ENCODE results near the gene CCL2. TPM values are rescaled to one million over a fixed set of nuclear protein-coding genes. Genes with fewer than 3 reads are reported as not detected.

The CCL2 gene
- polyA plus RNA-seq, 4 donors = 14.2 to 95.7 (median 20.2) TPM

DNA sequence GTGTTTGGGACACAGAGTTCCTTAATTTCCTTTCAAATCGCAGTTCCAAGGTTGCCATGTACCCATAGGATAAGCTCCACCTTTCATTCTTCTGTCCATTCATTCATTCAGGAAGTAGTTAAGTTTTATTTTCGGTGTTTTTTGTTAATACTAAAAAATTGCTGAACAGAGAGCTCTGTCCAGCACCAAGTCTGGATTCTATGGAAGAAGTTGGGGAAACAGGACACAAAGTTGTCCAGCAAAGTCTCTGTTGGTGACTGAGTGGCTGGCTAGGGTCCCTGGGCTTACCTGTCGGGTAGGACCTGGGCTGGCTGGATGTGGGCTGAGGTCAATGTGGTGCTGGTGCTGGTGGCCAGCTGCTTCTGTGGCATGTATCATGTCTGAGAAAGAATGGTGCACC lies 17.6 kb upstream of the CCL2 start:
- DNase-seq (ENCODE audit: low read depth in 4 of 4, low spot score in 3 of 4) = no peak

- no peak for DNase-seq (ENCODE audit: low read depth in 4 of 4, low spot score in 3 of 4)
Observed at GRCh38 chr17:34241062-34241461, 14.0 kb upstream of the CCL2 start.

DNA sequence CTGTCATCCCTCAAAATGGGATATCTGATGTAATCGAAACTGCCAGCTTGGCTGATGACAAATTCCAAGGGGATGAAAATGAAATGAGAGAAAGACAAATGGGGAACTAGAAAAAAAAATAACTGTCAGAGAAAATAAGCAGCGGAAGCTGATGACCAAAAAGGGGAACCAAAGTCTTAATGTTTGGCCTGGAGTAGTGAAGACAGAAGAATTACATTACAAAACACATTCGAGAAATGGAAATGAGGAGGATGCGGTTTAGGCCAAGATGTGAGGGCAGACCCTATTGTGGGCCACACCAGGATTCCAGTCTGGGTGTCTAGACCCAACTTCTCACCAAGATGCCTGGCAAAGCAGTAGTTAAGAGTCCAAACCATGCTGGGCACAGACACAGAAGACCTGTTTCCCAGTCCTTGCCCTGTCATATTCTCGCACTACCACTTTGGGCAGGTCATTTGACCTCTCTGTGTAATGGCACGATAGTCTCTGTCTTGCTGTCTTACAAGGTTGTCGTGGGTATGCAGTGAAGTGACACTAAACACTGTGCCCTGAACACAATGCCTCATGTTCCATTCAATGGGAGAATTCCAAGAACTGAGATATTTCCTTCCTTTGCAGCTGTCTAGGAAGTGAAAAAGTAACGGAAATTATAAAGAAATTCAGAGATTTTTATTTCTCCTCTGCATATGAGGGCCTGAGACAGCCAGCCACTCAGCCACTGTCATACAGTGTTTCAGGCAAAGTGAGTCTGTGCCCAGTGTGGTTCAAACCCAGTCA lies 12.3 kb upstream of the CCL2 start:
- DNase-seq (ENCODE audit: low read depth in 4 of 4, low spot score in 3 of 4) = no peak

DNA sequence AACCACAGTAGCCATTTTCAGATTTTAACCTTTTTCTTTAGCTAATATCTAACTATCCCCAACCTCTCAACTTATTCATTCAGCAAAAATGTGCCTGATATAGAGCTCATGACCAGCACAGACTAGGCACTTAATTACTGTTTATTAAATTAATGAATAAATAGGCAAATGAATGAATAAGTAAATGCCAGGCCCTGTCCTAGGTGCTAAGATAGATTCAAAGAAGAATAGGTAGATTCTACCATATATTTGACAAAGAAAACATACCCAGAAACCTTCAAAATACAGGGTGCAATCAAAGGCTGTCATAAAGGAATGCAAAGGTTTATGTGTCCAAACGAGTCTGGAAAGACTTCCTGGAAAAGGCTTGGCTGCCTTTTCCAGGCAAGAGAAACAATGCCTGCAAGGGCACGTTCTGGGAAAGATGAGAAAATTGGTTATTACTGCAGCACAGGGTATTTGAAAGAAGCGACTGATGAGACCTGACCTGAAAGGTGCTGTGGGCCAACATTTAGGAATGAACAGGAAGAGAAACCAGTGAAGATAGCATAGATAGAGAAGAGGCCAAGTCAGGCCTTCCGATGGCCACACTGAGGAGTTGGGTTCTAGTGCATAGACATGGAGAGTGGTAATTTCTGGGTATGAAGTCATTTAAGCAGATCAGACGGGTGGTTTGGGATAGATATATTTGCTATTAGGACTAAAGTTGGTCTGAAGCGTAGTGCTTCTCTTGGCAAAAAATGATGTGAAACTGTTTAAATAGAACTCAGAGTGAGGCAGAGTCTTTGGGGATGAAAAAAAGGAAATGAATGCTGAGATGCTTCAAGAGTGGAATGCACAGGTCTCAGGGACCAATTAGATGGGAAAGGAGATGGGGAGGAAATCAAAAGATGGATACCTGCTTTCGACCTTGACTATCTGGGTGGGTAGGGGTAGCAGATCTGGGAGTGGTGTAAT lies 11.4 kb upstream of the CCL2 start:
- no peak for DNase-seq (ENCODE audit: low read depth in 4 of 4, low spot score in 3 of 4)

- DNase-seq (ENCODE audit: low read depth in 4 of 4, low spot score in 3 of 4) = no peak
Observed at GRCh38 chr17:34245351-34245905, 9.7 kb upstream of the CCL2 start.

DNA sequence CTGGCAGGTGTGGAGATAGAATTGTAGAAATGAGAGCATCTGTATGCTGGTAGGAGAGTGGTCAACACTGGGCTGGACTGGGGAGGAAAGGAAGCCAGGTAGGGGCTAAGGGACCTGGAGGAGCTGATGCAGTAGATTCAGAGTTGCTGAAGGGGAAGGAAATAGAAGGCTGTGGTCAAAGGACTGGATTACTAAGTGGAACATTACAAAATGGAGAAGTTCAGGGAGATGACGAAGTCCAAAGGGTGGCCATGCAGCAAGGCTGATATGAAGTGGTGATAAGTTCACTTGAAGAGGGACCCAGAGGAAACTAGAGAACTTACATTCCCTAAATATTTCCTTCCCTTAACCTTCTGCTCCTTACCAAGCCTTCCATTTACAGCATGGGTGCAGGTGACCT lies 8.6 kb upstream of the CCL2 start:
- no peak for DNase-seq (ENCODE audit: low read depth in 4 of 4, low spot score in 3 of 4)

GRCh38 chr17:34246881-34247280 lies 8.2 kb upstream of the CCL2 start:
- DNase-seq (ENCODE audit: low read depth in 4 of 4, low spot score in 3 of 4) = no peak

DNA sequence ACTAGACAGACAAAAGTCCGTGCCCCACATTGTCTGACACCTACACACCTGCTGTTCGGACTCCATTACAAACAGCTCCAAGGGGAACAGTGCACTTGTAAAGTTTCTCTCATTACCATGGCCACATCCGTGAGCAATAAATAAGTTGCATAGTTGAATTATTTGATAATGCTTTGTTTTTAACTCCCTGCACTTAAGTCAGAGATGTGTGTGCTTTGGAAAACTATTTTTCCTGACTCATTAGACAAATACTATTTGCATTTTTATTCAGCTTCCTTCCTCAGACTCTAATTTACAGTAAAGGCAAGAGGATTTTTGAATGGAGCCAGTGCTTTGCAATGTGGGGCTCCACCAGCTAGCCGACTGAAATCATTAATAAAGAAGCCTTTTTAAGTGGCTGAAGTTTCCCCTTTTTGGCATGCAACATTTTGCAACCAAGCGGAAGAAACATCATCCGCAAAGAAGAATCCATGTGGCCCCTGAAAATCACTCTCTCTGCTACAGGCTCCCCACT lies 6.5 kb upstream of the CCL2 start:
- DNase-seq (ENCODE audit: low read depth in 4 of 4, low spot score in 3 of 4) = no peak

DNA sequence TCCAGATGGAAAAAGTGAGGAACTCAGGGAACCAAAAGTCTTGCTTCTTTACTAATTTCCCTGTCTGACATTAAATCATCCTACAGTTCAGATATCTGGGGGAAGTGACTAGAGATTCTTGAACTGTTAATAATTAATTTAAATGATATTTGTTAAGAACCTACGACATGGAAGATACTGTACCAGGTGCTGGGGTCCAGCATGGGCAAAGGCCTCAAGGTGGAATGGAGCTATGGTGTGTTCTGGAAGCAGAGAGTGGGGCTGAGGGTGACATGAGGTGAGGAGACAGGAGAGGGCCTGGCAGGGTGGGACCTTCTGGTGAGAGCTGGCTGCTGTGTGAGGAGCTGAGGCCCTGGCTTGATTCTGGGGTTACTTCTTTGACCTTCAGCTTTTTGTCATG lies 6.0 kb upstream of the CCL2 start:
- DNase-seq (ENCODE audit: low read depth in 4 of 4, low spot score in 3 of 4) = no peak

DNA sequence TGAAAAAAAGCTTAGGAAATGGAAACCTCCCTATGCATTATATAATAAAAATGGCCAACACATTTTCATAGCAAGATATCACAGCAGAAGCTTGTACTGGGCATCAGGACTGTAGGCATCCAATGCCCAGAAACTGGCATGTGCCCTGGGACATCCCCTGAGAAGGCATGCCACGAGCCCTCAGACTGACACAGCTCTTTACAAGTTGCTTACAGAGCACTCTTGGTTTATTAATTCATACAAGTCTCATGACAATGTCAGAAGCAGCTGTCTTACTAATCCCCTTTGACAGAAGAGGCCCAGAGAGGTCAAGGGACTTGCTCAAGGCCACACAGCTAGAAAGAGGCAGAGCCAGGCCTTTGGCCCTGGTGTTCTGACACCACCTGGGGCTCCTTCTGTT lies 5.6 kb upstream of the CCL2 start:
- no peak for DNase-seq (ENCODE audit: low read depth in 4 of 4, low spot score in 3 of 4)

GRCh38 chr17:34251186-34251585 lies 3.9 kb upstream of the CCL2 start:
- DNase-seq (ENCODE audit: low read depth in 4 of 4, low spot score in 3 of 4) = no peak

GRCh38 chr17:34252095-34252443 lies 3.0 kb upstream of the CCL2 start:
- DNase-seq (ENCODE audit: low read depth in 4 of 4, low spot score in 3 of 4) = no peak

GRCh38 chr17:34252444-34253138 lies 2.5 kb upstream of the CCL2 start:
- DNase-seq (ENCODE audit: low read depth in 4 of 4, low spot score in 3 of 4) = peak in 3 of 4 donors; percentile 51 to 58 (median 54)

- no peak for DNase-seq (ENCODE audit: low read depth in 4 of 4, low spot score in 3 of 4)
Observed at GRCh38 chr17:34253139-34253525, 2.0 kb upstream of the CCL2 start.

DNA sequence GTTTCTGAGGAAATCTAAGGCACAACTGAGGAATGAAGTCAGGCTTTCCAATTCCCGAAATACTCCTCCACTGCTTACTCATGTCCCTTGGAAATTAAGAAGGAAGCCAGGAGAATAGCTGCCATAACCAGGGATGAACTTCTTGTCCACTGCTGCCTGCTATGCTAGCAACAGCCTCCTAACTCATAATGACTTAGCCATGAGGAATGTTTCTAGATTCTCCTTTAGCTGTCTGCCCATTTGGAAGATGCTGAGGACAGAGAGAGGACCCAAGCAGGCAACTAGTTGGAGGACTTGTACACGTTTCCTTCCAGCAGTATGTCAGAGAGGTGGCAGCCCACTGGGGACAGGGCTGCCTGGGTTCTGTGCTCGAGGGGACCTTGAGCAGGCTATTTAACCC lies 939 bp upstream of the CCL2 start:
- no peak for DNase-seq (ENCODE audit: low read depth in 4 of 4, low spot score in 3 of 4)

DNA sequence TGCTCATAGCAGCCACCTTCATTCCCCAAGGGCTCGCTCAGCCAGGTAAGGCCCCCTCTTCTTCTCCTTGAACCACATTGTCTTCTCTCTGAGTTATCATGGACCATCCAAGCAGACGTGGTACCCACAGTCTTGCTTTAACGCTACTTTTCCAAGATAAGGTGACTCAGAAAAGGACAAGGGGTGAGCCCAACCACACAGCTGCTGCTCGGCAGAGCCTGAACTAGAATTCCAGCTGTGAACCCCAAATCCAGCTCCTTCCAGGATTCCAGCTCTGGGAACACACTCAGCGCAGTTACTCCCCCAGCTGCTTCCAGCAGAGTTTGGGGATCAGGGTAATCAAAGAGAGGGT lies 272 bp downstream of the CCL2 start:
- DNase-seq (ENCODE audit: low read depth in 4 of 4, low spot score in 3 of 4) = no peak

GRCh38 chr17:34255841-34256240 lies 756 bp downstream of the CCL2 start:
- no peak for DNase-seq (ENCODE audit: low read depth in 4 of 4, low spot score in 3 of 4)

- DNase-seq (ENCODE audit: low read depth in 4 of 4, low spot score in 3 of 4) = no peak
Observed at GRCh38 chr17:34257299-34257985, 2.4 kb downstream of the CCL2 start.

DNA sequence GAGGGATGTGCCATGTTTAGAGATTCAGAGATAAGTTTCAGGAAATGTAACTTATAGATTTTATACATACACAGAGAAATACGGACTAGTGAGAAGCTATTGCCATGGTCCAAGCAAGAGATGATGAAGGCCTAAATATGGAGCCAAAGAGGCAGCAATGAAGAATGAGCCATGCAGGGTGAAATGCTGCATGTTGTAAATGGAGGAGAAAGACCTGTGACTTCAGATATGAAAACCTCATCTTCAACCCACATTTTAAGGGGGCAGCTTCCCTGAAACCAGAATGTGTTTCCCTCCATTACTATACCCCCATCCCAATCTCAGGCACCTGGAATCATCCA lies 2.9 kb downstream of the CCL2 start:
- no peak for DNase-seq (ENCODE audit: low read depth in 4 of 4, low spot score in 3 of 4)

GRCh38 chr17:34259146-34259545 lies 4.1 kb downstream of the CCL2 start:
- no peak for DNase-seq (ENCODE audit: low read depth in 4 of 4, low spot score in 3 of 4)

All from left renal pelvis (tissue), 4 donors.